NCI-H2196 treated with DMSO at 0.1 percent for 48 hours (cell line): ENCODE data around the gene NRP2.

Experiments
- DNase-seq: peaks from one replicate; lab custom pipeline; 2025; ENCODE audit not compliant: unreplicated experiment; lab: John Stamatoyannopoulos, UW

NRP2 gene, protein sequence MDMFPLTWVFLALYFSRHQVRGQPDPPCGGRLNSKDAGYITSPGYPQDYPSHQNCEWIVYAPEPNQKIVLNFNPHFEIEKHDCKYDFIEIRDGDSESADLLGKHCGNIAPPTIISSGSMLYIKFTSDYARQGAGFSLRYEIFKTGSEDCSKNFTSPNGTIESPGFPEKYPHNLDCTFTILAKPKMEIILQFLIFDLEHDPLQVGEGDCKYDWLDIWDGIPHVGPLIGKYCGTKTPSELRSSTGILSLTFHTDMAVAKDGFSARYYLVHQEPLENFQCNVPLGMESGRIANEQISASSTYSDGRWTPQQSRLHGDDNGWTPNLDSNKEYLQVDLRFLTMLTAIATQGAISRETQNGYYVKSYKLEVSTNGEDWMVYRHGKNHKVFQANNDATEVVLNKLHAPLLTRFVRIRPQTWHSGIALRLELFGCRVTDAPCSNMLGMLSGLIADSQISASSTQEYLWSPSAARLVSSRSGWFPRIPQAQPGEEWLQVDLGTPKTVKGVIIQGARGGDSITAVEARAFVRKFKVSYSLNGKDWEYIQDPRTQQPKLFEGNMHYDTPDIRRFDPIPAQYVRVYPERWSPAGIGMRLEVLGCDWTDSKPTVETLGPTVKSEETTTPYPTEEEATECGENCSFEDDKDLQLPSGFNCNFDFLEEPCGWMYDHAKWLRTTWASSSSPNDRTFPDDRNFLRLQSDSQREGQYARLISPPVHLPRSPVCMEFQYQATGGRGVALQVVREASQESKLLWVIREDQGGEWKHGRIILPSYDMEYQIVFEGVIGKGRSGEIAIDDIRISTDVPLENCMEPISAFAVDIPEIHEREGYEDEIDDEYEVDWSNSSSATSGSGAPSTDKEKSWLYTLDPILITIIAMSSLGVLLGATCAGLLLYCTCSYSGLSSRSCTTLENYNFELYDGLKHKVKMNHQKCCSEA

DNA sequence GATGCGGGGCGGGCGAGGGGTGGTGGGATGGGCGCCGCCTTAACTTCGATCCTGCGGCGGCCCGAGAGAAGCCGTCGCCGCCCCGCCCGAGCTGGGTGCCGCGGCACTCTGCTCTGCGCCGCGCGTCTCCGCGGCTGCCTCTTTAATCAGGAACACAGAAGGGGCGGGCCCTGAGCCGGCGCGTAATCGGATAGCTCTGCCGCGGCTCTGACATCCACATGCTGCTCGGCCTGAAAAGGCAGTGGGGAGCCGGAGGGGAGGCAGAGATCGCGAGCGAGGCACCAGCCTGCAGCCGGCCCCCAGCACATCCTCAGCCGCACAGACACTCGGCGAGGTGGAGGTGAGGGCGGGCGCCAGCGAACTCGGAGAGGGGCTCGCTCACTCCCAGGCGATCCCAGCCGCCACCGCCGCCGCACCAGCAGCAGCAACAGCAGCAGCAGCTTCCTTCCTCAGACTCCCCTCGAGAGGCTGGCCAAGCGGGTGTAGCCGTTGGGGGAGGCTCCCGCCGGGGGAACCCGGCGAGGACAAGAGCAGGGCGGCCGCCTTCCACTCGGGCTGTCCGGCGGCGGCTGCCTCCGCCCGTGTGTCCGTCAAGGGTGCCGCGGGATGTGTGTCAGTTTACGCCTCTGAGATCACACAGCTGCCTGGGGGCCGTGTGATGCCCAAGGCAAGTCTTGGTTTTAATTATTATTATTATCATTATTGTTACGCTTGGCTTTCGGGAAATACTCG is at the start of gene NRP2:
NRP2 (plus strand) TSS at position 263 of the 732 bp plus-strand sequence. CDS start 790 bp downstream, outside the sequence.
- peak; percentile 4 for DNase-seq

DNA sequence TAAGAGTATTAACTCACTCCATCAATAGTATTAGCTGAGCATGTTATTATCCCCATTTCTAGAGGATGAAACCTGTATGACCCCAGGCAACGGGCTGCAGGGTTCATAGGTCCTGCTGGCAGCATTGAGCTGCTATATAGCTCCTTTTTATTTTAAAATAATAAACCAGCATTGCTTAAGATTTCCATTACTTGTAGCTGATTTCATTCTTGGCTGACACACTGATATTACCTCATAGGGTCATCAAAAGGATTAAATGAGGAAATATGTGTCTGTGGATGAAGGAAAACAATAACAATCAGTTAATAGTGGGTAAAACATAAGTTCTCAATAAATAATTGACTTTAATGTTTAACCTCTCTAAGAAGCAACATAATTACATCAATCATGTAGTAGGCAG is 48.3 kb upstream of the NRP2 start:
- DNase-seq: no peak

DNA sequence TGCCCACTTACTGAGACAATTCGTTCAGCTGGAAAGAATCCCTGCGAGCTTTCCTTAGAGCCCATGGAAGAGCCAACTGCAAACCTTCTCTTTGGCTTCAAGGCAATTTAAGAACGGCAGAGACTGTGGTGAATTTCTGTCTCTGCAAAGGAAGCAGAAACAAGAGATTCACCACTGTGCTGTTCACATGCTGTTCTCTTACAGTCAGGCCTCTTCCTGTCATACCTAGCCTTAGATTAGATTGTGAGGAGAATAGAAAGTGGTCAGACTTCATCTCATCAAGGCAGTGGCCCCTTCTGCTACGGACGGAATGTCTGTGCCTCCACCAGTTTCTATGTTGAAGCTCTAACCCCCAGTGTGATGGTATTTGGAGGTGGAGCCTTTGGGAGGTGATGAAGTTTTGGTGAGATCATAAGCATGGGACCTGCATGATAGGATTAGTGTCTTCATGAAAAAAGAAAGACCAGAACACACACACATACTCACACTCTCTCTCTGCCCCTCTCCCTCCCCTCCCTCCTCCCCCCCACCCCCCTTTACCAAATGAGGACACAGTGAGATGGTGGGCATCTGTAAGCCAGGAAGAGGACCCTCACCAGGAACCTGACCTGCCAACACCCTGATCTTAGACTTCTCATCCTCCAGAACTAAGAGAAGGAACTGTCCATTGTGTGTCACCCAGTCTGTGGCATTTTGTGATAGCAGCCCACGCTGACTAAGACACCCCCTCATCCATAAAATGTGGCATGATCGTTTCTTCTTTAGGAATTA is 45.6 kb upstream of the NRP2 start:
- no peak for DNase-seq

DNA sequence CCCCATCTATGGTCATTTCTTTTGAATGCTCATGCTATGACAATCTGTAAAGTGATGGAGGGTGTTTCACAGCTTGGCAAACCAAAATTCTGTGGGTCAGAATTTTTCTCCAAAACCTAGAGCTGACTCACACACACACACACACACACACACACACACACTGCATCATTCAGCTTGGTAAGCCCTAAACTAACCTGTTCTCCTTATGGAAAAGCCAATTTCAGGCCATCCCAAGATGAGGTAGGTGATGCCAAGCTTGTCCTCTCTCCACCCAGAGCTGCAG is 45.0 kb upstream of the NRP2 start:
- no peak for DNase-seq

DNA sequence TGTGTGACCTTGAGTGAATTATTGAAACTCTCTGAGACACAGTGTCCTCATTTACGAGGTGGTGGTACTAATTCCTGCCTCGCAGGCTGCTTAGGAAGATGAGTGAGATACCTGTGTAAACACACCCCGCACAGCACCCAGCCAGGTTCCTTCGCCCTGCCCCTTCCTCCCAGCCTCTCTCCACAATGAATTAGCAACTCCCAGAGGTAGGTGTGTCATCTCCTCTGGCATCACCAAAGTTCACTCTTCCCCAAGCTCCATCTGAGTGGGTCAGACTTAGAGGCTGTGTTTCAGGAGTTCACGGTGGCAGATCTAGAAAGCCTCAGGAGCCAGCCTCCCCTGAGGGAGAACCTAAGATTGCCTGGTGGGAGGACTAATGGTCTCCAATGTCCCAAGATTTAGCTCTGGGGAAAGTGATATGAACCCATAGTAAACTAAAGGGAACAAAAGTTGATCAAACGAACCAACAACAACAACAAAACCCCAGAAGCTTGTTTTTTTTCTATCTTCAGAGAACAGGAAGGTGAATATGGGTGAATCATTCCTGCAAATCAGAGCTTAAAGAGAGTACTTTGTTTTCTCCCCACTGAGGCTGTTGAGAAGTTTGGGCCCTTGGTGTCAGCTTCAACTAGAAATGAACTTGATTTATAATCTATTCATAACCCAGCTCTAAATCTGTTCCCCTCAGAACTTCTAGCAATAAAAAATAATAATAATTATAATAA is 44.4 kb upstream of the NRP2 start:
- DNase-seq: no peak

DNA sequence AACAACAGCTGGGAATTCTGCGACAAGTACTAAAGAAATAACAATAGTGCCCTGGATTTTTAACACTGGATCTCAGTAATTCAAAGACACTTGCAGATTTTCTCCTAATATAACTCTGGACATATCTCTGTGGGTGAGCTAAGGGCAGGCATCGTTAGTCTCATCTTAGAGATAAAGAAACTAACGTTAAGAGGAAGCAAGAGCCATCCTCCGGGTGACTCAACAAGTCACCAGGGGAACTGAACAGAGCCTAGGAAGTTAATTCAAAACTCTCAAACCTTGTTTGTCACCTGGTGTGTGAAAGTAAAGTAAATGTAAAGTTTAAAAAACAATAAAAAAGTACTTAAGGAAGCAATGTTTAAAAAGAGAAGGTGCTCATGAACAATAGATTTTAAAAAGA is 41.6 kb upstream of the NRP2 start:
- no peak for DNase-seq

DNA sequence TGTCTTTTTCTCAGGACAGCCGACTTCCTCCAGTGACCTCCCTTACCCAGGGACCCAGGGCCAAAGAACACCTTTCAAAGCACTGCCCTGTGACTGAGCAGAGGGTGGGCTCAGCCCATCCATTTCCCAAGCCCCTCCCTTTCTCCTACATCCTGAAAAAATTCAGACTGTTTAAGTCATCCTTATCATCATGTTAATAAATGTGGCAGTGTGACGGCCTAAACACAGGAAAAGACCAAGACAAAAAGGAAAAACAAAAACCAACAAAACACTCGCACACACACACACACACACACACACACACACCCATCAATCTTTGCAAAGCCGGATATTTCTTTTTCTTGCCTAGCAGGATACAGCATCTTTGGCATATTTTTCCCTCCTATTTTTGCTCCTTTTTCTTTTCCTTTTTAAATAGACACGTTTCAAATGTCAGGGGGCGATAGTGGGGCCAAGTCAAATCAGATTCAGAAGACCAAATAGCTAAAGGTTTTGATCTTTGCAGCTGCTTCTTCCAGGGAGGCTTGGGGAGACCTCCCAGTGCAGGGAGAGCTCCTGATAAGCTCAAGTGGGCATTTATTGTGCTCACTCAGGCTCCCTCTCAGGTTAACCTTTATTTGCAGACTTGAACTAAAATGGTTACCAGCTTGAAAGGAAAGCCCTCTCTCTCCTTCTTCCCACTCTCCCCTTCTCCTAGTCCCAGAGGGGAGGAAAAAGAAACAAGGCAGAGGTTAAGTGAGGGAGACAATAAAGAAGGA is 39.5 kb upstream of the NRP2 start:
- no peak for DNase-seq

DNA sequence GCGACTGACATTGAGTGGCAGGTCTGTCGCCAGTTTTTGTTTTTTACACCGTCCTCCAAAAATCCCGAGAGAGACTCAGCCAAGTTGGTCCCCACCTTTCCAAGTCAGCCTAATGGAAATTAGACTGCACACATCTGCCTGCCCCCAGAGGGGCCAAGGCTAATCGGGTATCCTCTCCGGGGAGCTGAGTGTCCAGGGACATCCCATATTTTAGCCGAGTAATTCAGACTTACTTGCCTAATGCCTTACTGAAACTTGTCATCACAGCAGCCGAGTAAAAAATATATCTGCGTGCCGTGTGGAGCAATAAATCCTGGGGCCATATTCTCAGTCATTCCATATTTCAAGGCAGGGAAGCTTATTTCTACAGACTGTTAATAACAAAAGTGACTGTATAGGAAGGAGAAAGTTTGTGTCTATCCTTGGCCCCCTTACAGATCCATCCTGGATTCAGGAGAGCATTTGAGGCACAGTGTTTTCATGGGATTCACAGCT is 38.9 kb upstream of the NRP2 start:
- no peak for DNase-seq

DNA sequence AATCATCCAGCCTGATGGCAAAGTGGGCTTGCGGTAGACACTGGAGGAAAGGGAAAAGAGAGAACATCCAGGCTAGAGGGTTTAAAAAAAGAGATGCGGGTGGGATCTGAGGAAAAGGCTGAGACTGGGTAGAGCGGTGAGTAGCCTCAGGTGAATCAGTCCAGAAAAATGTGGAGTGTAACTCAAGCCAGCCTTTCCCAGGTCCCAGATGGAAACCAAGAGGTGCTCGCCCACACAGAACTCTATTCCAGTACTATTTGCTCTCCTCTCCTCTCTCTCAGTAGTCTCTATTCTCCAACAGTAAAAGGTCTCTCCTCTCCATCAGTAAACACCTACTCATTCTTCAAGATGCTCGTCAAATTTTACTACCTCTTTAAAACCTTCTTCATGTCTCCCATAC is 38.3 kb upstream of the NRP2 start:
- DNase-seq: no peak

DNA sequence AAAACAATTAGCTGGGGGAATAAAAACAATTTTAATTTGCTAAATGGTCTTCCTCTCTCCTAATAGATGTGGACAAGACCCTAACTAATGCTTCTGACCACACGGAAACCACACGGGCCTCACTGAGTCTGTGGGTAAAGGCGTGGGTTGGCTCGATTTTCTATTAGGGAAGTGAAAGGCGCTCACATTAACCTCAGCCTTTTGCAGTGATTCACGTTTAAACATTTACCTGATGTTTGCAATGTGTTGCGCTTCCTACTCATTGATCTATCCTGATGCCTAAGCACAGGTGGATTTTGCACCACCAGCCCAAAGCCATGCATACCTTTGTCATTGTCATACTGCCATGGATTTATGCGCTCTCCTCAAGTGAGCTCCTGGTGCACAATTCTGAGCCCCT is 35.6 kb upstream of the NRP2 start:
- no peak for DNase-seq

DNA sequence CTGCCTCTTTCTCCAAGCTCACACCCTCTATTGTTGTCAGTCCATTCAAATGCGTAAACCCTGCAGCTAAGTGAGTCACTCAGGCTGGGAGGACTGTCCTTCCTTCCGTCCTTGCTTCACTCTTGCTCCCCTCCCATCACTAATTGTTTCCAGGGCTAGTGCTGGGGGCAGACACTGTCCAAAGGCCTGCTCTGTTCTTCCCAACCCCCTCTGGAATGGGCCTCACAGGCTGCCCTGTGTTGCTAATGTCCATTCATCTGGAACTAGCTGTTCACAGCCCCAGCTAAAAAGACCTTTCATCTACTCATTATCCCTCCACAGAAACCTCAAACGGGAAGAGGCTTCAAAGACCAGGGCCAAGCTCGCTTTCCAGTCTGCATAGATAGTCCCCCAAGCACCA is 31.9 kb upstream of the NRP2 start:
- DNase-seq: no peak

DNA sequence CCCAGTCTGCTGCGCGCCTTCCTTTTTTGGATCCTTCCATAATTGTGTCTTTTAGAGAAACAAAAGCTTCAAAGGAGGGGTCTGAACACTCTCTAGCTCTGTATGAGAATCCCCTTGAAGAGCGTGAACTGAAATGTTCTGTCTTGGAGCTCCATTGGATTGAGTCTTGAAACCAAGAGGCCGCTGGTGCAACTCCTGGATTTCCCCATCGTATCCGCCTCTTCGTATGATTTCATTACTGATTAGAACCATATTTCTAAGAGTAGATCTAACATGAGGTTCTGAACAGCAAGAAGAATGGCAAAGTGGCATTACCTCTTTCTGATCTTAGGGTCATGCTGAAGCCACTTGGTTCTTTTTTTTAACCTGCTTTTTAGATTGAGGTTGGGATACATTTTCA is 31.4 kb upstream of the NRP2 start:
- DNase-seq: no peak

DNA sequence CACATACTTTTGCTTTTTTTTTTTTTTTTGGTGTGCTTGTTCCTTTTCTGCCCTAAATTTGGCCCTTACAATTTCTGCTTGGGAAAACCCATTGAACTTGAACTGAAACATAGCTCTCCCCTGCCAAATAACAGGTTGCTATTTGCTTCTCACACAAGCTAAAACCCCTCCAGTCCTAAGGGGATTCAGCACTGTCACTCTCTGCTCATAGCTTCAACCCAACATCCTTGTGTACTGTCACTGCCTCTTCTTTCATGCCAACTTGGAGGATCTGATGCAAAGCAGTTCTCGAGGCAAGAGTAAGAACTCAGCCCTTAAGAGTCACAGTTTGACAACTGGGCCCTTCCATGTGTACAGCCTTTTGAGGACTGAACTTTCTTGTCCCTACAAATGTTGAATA is 30.6 kb upstream of the NRP2 start:
- DNase-seq: no peak

DNA sequence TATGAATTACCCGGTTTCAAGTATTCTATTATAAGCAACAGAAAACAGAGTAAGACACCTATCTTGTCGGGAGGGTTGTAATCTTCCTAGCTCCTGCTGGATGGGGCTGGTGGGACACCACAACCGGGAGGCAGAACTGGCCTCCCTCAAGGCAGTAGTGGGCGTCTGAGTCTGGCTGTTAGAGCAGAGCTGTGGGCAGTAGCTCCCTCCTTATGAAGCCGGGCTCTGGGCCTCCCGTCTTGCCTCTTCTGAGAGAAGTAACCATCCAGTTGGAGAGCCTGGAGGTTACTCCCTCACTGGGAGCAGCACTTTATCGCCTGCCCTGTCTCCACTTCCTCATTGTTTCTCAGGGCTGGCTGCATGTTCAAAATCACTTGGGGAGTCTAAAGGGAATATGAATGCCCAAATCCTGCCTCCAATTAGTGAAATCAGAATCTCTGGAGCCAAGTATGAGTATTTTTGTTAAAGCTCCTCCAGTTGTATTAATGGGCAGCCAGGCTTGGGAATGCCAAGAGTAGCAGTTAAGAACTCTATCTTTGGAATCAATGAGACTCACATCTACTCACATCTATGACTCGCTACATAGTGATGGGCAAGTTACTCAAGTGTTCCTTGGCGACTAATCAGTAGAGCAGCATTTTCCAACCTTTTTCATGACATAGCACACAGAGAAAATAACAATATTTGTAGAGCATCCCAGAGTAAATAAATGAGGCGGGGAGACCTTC is 27.3 kb upstream of the NRP2 start:
- no peak for DNase-seq

DNA sequence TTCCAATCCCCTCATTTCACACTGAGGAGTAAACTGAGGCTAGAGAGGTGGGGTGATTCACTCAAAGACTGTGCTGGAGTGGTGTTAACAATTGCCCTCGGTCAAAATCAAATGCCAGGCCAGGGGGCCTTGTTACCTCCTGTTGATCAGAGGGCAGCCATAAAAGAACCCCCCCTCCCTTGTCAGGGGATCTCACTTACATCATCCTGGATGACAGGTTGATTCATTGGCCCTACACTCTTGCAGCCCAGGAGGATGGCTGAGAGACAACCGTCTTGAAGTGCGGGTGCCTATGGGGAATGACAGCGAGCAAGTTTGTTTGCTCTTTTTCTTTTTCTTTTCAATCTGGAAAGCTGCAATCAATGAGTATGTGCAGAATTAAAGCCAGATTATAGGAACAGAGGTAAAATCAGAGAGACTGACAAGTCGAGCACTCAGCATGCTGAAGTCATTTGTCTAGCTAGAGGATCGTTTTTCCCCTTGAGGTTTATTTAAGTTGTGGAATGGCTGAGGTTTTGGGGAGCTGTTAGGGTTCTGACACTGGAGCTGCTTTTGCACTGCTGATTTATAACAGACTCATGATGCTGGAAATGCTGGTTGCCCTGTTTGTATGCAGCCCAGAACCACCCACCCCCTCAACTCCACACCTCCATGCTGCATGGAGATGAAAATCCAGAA is 26.4 kb upstream of the NRP2 start:
- DNase-seq: no peak

DNA sequence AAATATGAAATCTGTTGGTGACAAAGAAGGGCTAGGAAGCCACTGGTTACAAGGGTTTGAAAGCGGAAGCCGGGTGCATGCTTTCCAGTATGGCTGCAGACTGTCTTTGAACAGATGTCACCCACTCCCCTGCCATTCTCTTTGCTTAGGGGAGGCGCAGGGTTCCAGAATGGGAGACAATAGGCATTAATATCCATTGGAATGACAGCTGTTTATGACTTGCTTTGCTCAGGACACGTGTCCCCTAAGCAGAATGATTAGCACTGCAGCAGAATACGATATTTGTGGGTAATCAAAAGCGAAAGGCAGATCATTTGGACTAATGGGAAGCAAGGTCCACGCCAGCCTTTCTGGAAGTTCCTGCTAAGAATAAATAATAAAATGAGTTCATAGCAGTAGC is 25.8 kb upstream of the NRP2 start:
- no peak for DNase-seq

DNA sequence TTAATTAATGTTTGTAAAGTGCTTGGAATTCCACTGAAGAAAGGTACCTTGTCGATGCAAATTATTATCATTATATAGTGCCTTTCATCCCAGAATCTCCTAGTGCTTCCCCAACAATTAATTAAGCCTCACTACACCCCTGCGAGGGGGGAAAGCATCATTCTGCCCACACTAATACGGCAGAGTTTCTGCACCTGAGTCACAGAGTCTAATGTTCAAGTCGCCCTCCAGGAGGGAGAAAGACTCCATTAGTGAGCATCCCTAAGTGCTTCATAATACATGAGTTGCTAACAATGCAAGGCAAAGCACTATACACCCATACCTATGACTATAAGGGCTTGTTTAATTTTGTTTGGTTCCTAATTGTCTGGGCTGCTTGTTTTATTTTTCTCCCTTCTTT is 25.4 kb upstream of the NRP2 start:
- DNase-seq: no peak

DNA sequence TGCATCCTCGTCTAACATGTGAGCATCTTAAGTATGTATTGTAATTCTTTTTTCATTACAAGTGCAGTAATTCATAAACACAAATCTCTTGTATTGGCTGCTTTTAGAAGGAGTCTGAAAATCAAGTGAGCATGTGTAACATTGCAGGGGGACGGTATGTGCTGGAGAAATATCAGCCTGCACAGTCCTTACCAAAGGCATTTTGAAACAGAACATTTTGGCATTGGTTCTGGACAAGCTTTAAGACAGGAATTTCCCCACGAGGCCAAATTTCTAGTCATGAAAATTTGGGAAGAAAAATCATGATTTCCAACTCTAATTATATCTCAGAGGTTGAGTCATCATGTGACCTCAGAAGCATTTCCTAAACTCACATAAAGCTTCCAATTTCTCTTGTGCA is 24.7 kb upstream of the NRP2 start:
- no peak for DNase-seq
